A549 (cell line): ENCODE measurements around the gene ALCAM.

Experiments
- BHLHE40 ChIP-seq: IDR thresholded peaks from 2 replicates; pipeline ENCODE4 v1.6.1; 2012; ENCODE audit warnings: low read depth, low read length, inconsistent platforms
- CEBPB ChIP-seq, 2 experiments: fragments of >200 bp in 1 of 2; sonication (Bioruptor Twin) in 1 of 2; formaldehyde crosslinking in 1 of 2; IDR thresholded peaks; 2 replicates each; pipeline ENCODE4 v1.6.1; 2012 to 2016
- CTCF ChIP-seq: fragments of >200 bp; sonication (Bioruptor Twin); formaldehyde crosslinking; IDR thresholded peaks from 3 replicates; pipeline ENCODE4 v1.5.1; 2016
- EHF ChIP-seq: fragments of 250-450 bp; sonication (Bioruptor Pico); IDR thresholded peaks from 2 replicates; pipeline ENCODE4 v1.5.0; 2020; ENCODE audit warnings: mild to moderate bottlenecking
- JUN ChIP-seq, 2 experiments: fragments of >200 bp; sonication (Bioruptor Twin); formaldehyde crosslinking; IDR thresholded peaks; 2 replicates in 1 of 2; 3 replicates in 1 of 2; pipeline ENCODE4 v1.6.1; 2016 to 2017
- MAX ChIP-seq: IDR thresholded peaks from 2 replicates; pipeline ENCODE4 v1.6.1; 2012
- MAZ ChIP-seq: fragments of 150-350 bp; IDR thresholded peaks from 2 replicates; pipeline ENCODE4 v1.6.1; 2014; ENCODE audit warnings: antibody characterized with exemption, low read depth, low read length, borderline replicate concordance
- POLR2A ChIP-seq: IDR thresholded peaks from 2 replicates; pipeline ENCODE4 v1.6.1; 2012; ENCODE audit warnings: mild to moderate bottlenecking, low read length
- RARB ChIP-seq: fragments of 250-450 bp; sonication (Bioruptor Pico); IDR thresholded peaks from 2 replicates; pipeline ENCODE4 v1.8.0; 2021; ENCODE audit warnings: mild to moderate bottlenecking, moderate library complexity
- RCOR1 ChIP-seq: fragments of 150-350 bp; IDR thresholded peaks from 2 replicates; pipeline ENCODE4 v1.6.1; 2014; ENCODE audit warnings: antibody characterized with exemption, low read length, low read depth
- RFX5 ChIP-seq: fragments of 450-650 bp; IDR thresholded peaks from 2 replicates; pipeline ENCODE4 v1.7.1; 2014; ENCODE audit warnings: antibody characterized with exemption, mild to moderate bottlenecking, moderate library complexity
- SMC3 ChIP-seq: fragments of >200 bp; sonication (Bioruptor Twin); formaldehyde crosslinking; IDR thresholded peaks from 3 replicates; pipeline ENCODE4 v1.6.1; 2018; ENCODE audit warnings: inconsistent platforms
- USF2 ChIP-seq: fragments of 450-650 bp; IDR thresholded peaks from 2 replicates; pipeline ENCODE4 v1.6.1; 2014; ENCODE audit warnings: antibody characterized with exemption

- TF ChIP-seq MAZ, result no peak
- no peak for TF ChIP-seq USF2
- no peak for TF ChIP-seq CTCF
- no peak for TF ChIP-seq RARB
- TF ChIP-seq BHLHE40, result no peak
- no peak for TF ChIP-seq POLR2A
- no peak for TF ChIP-seq RCOR1
- no peak for TF ChIP-seq CEBPB (IDR thresholded peaks at IDR 0.05)
- no peak for TF ChIP-seq SMC3
- TF ChIP-seq RFX5, result no peak
- TF ChIP-seq EHF (CRISPR knock-in tag), result no peak
- TF ChIP-seq MAX, result no peak
- no peak for TF ChIP-seq JUN (IDR thresholded peaks at IDR 0.05)
Measured at GRCh38 chr3:105328338-105328730, 38.4 kb upstream of the ALCAM start.
